CD4-positive, alpha-beta T cell treated with Interleukin-15 for 1 hour (primary cell): ENCODE measurements around the gene PPL.
"Not testable (repeated sequence)": the region's sequence is repeated elsewhere in the genome, so short reads cannot be mapped to it uniquely, and the experiment has no call there.

ENCODE experiments used
- DNase-seq: peaks from one replicate; pipeline ENCODE4 v3.0.0-alpha.2; 2020

Gene PPL

DNA sequence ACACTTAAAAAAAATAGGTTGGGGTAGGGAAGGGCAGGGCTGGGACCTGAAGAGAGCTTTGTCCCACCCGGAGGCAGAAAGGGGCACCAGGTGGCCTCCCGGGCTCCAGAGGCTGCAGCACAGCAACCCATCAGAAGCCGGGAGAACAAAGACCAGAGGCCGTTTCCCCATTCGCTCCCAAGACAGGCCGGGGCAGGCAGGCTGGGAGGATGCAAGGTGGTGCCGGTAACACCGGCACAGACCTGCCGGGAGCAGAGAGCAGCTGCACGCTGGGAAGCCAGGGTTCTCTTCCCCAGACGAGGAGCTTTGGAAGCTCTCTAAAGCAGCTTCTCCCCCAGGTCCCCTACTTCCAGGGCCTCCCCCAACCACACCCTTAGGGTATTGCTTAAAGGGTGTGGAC, 5.6 kb downstream of the PPL start:
- DNase-seq, result no peak

DNA sequence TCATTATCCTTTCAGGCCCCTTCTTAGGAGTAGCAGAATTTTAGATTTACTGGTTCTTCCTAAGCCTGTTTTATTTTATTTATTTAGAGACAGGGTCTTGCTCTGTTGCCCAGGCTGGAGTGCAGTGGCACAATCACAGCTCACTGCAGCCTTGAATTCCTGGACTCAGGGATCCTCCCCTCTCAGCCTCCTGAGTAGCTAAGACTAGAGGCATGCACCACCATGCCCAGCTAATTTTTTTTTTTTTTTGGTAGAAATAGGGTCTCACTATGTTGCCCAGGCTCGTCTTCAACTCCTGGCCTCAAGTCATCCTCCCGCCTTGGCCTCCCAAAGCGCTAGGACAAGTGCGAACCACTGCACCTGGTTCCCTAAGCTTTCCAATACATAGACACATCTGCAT, 7.3 kb downstream of the PPL start:
- not testable (repeated sequence) for DNase-seq

DNA sequence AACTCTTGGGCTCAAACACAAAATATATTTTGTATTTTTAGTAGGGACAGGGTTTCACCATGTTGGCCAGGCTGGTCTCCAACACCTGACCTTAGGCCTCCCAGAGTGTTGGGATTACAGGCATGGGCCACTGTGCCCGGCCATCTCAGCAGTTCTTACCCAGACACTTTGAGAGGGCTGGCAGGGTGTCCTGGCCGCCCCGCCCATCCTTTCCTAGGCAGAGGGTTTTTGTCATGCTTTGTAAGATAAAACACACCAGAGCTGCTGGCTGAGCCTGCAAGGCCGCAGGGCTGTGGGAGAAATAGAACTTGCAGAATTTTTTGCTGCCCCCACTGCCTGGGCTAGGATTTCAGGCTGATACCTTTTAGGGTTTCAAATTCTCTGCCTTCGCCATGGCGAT, 8.7 kb downstream of the PPL start:
- no peak for DNase-seq

DNA sequence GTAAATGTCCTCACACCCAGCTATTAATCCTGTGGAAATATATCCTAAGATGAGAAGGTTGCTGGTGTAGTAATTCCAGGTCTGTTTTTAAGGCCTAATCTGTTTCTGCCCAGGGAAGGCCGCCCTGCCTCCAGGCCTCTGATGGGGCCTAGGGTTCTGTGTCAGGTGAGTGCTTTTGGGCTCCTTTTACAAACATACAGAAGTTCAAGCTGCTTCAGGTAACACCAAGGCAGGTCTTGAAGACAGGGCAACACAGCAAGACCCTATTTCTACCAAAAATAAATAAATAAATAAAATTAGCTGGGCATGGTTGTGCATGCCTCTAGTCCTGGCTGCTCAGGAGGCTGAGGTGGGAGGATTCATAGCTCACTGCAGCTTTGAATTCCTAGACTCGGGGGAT, 9.3 kb downstream of the PPL start:
- no peak for DNase-seq

DNA sequence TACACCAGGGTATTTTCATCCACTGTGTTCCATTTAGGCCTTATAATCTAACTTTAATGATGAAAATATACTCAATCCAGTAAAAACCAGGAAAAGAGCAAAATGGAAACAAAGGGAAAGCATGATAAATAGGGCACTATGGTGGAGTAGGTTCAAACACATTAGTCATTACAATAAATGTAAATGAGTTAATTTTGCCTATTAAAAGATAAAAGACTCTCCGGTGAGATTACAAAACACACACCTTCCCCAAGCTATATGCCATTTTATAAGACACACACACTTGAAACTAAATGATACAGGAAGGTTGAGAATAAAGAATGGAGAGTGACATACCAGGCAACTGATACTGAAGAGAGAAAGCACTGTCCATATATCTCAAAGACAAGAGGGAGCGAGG, 10.0 kb downstream of the PPL start:
- DNase-seq, result no peak

DNA sequence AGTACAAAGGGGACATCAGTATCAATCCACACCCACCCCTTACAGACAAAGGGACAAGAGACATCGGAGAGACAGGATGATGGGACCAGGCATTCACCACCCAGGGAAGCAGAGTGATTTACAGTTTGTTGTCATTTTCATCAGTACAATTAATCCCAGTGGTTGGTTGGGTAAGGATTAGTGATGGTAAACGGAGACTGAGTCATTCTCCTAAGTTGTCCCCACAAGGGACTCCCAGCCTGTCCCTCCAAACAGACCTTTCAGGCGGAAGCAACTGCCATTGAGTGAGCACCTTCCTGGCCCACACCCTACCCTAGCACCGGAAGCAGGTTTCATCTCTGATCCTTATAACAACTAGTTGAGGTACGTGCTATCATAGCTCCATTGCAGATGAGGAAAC, 11.2 kb downstream of the PPL start:
- DNase-seq, result no peak

DNA sequence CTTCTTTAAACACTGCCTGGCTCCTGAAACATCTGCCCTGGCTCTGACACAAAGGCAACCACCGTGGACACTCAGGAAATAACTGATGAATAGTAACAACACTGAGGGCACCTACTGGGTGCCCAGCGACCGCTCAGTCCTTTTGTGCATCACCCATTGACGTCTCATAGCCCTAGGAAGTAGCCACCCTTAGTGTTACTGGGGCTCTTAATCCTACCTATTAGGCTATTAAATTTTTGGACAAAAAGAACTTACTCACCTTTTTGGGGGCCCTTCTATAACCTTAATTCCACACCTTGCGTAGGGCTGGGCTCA, 11.7 kb downstream of the PPL start:
- no peak for DNase-seq

DNA sequence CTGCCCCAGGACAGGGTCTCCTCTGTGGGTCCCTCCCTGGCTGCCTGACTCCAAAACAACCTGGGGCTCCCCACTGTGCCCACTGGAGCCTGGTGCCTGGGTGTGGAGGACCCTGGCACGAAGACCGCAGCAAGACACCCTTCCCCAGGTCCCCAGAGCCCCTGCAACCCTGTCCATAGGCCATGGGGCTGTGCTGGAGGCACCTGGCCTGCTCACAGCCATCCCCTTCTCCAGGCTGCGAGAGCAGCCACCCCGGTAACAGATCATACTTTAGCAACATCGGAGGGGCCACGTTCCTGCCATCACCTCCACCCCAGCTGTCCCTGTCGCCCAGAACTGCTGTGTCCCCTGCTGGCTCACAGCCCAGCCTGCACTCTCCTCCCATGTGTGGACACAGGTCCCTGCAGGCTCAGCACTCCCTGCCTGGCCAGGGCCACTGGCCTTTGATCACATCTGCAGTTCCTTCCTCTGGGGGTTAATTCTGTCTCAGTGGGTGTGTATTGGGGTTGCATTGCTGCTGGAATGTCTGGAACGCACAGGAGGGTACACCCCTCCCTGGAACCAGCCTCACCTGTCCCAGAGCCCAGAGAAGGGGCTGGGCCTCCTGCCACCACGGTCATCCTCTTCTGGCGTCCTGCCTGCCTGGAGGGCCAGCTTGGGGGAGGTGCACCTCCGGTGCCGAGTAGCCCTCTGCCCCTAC, 12.2 kb downstream of the PPL start:
- DNase-seq, result no peak

DNA sequence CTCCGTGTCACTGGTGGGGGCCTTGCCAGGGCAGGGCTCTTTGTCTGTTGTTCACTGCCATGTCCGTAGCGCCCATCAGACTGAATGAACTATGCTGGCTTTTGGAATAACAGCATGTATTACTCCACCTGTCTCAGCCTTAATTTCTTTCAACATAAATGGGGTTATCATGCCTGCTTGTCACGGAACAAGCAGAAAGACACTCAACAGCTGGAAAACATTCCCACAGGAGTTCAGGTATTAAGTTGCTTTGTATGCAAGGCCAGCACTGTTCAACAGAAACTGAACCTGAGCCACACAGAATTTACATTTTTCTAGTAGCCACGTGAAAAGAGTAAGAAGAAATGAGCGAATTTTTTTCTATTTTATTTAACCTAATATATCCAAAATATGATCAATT, 13.1 kb downstream of the PPL start:
- no peak for DNase-seq

DNA sequence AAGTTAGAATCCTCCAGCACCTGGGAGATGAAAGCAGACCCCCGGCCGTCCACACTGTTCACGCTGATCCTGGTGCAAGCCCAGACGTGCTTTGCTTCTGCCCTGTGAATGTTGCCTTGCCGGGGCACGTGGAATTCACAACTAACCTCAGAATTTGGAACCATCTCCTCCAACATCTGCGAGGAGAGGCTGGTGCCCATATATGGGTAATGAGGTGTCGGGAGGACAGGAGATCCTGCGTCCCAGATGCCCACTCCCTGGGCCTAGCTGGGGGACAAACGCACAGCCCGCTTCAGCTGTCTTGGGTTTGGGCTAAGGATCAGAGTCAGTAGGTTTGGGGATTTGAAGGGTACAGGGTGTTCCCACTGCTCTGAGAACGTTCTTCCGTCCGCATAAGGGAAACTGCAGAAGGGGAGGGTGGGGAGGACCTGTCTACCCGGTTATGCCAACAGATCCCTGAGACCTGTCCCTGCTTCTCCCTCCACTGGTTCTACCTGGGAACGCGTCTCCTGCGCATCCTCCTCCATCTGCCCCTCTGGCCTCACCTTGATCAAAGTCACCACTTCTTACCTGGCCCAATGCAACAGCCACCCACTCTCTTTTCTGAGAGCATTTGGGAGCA, 14.1 kb downstream of the PPL start:
- DNase-seq, result no peak

DNA sequence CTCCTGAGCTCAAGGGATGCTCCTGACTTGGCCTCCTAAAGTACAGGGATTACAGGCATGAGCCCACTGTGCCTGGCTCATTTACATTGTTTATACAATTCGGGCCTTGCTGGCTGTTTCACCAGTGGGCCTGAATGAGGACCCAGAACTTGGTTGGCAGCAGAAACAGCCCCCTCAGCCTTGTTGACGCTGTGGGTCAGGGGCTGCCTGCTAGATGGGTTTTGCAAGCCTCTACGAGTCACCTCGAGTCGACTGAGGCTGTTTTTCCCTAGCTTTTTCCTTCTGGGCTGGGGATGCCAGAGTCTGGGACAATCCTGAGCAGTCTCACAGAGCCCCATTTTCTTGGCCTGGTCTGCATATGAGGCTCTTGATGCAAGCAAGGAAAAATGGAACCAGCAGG, 16.1 kb downstream of the PPL start:
- no peak for DNase-seq

DNA sequence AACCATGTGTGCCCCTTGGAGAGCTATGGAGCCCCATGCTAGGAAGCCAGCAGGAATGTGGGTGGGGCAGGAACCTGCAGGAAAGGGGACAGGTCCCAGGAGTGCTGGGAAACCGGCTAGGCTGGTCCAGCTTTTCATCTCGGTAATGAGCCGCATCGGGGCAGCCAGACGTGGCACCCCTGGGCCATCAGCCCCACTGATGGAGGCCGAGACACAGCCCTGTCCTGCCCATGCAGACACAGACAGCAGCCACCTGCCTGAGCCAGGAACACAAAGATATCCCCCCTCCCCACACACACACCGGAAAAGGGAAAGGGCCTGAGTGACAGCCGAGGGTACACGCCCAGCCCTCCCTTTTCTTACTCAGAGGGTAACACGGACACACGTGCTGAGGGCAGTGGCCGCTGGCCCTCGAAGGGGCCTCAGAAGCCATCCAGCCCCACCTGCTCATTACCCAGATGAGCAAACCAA, 18.1 kb downstream of the PPL start:
- no peak for DNase-seq

DNA sequence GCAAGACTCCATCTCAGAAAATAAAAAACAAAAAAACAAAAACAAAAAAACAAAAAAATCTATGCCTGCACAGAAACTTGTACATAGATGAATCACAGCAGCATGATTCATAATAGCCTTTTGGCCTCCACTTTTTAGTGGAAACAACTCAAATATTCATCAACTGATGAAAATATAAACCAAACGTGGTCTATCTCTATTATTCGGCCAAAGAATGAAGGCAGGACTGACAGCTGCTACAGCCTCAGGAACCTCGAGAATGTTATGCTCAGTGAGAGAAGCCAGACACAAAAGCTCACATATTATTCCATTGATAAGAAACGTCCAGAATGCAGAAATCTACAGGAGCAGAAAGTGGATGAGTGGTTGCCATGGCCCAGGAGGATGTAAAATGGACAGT, 19.8 kb downstream of the PPL start:
- no peak for DNase-seq

DNA sequence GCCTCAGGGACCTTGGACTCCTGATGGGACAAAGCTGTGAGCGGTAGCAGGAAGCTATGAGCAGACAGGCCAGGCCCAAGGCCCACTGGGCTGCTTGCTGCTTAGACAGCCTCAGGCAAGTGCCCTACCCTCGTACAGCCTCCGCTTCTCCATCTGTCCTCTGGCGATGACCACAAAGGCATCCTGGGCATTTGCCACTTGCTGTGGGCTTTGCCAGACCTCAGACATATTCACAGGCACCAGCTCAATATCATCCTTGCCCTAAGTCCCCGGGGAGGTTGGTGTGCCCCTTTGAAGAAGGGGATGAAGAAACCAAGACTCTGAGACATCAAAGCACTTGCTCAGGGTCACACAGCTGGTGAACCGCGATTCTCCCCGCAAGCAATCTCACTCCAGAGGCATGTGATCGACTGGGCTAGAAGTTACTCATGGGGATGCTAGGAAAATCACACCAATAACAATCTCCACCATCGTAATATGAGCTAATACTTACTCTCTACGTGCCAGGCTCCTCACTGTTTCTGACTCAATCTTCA, 21.7 kb downstream of the PPL start:
- no peak for DNase-seq

DNA sequence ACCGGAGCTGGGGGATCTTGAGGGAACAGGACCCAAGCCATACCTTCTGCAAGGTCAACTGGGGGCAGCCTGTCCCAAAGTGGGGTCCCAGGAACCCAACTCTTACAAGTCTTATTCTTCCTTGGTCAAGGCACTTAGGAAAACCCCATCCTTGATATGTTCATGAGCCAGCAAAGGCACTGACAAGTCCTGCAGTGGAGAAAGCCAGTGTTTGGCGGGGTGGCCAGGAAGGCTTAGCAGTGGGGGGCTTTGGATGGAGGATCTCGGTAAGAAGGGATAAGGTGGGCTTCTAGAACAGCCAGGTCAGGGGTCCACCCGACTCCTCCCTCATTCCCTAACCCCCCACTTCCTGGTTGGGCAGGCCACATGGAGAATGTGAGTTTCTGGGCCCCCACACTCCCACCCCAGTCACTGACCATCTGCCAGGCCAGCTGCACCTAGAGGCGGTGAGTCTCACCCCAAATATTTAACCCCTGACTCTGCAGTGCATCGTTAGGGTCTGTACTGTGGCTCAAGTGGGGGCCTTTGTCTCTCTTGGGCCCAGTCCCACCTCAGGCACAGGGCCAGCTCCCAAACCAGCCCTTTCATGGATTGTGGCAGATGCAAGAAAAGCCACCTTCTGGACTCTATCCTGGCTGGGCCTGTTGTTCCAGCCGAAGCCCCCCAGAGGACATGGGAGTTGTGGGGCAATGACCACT, 22.3 kb downstream of the PPL start:
- DNase-seq, result no peak

DNA sequence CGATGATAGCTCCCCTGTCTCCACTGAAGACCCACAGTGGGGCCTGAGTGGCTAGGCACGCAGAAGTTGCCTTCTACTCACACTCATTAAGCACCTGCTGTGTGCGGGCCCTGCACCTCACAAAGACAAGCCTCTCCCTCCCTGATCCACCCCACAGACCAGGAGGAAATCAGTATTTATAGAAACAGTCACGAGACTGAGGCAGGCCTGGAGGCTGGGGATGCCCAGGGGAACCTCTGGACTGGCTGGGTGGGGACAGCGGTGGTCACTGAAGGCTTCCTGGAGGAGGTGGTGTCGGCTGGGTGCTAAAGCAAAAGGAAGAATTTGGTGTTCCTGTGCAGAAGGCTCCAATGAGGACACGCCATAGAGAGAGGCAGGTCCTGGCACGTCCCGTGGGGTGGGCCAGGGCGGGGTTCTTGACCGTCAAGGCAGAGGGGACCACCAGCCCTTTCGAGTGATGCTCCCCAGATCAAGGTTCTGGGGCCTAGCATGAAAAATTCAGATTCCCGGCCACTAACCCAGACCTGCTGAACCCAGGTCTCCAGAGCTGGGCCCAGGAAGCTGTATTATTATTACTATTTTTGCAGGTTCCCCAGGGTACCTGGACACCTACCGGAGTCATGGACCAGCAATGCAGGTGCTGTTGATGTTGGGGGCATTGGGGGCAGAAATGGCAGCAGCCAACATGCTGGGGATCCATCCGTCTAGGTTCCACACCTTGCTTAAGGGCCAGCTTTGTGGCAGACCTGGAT, 23.0 kb downstream of the PPL start:
- DNase-seq, result no peak

DNA sequence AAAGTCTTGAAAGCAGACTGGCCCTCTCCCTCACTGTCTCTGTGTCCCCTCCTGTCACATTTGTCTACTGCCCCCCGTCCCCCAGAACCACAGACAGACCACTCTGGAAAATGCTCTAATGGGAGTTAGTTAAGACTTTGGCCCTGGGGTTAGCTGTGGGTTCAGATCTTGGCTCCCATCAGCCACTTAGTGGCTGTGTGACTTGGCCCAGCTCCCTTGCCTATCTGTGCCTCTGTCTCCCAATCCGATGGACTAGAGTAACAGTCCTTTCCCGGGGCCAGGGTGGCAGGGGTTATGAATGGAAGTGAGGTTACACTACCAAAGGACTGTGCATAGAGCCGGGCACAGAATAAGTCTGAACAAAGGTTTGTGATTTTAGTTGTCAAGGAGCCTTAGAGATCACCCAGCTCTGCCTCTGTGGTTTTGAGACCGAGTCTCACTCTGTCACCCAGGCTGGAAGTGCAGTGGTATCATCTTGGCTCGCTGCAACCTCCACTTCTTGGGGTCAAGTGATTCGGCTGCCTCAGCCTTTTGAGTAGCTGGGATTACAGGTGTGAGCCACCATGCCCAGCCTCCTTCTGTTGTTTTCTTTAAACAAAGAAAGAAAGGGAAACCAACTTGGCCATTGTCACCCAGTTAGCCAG, 23.7 kb downstream of the PPL start:
- DNase-seq, result no peak

DNA sequence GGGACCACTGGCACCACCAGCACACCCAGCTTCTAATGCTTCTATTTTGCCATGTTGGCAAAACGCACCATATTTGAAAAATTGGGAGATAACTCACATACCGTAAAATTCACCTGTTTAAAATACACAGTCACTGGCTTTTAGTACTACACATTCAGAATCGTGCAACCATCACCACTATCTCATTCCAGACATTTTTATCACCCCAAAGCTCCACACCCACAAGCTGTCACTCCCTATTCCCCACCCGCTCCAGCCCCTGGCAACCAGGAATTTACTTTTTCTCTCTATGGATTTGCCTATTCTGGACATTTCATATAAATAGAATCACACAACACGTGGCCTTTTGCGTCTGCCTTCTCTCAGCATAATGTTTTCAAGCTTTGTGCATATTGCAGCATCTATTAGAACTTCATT, 25.0 kb downstream of the PPL start:
- DNase-seq, result no peak

DNA sequence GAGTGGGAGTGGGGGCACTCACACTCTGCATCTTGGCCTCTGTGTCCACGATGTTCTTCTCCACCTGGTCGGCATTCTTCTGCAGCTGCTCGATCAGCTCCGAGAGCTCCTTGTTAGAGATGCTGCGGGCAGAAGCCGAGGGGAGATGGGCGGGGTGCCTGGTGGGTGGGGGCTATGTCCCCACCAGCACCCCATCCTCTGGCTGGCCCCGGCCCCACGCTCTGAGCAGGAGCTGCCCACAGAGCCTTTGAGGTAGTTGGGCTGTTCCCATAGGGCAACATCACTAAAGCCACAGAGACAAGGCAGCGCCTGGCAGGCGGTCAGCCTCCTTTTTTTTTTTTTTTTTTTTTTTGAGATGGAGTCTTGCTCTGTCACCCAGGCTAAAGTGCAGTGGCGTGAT, 26.1 kb downstream of the PPL start:
- no peak for DNase-seq

DNA sequence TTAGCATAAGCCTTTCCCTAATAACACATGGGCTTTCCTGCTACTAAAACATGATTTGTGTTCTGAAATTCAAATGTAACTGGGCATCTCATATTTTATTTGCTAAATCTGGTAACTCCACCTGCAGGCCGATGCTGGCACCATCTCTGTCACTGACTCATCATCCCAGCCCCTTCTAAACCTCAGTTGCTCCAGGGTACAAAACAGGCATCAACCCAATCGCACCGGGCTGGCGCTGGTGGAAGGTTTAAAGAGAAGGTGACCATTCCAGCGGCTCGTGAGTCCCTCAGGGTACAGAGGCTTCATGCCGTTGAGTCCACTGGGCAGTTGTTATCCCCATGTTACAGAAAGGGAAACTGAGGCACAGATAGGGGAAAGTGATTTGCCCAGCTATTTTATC, 27.1 kb downstream of the PPL start:
- DNase-seq, result no peak

DNA sequence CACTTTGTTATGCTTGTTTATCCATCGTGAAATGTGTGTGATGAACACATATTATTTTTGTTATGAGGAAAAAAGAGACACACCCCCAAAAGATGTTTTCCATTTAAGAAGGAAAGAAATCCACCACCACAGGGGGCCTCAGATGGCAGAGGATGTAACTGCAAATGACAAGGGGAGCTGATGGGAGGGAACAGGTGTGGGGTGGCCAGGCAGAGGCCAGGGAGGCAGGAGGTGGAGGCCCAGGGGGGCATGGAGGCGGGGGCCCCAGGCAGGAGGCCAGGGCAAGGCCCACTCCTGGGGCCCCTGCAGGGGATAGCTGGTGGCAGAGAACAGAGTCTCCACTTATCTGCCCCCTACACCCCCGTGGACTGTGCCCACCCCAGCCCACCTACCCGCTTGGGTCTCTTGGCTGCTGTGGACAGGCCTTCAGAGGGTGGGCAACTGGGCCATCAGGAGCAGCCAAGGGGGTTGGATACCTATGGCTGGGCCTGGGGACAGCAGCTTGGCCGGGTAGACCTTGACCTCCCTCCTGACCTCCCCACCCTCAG, 28.0 kb downstream of the PPL start:
- DNase-seq, result no peak

DNA sequence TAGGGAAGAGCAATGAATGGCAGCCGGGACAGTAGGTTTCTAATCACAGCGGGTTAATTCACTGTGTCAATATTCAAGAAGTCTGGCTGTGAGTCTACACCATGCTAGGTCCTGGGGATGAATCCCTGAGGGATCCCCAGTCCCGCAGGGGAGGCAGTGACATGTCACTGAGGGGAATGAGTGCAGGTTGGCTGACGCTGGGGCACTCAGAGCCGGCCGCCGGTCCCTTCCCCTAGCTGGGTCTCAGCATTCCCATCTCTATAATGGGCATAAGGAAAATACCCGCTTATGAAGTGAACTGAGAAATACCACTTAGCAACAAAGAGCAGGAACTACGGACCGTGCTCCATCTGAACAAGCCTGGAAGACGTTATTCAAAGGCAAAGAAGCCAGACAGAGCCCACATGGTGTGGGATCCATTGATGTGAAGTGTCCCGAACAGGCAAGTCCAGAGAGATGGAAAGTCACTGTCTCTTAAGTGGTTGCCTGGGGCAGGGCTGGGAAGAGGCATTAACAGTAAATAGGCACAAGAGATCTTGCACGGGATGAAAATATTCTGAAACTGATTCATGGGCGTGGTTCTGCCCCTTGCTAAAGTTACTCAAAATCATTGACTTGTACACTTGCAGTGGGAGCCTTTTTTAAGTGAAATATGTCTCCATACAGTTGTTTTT, 31.9 kb downstream of the PPL start:
- DNase-seq, result no peak
